HCT116 (cell line): Measurements from ENCODE around the gene SYNGAP1. TPM values are rescaled to one million over a fixed set of nuclear protein-coding genes. Genes with fewer than 3 reads are reported as not detected.

Experiments
- ATAC-seq: fragments of 200-7000 bp; cut with Tn5 transposase; 2 replicates; pipeline ENCODE4 v1.9.1; 2020; ENCODE audit warnings: mild to moderate bottlenecking, moderate library complexity
- BruUV-seq: library from RNA; stranded (reverse); fragments of 400-500 nt; replicated peaks from 2 replicates; lab custom pipeline; 2021; lab: Mats Ljungman, UMichigan
- CTCF ChIA-PET: fragments of 300-600 bp; sonication (Branson Sonifier 250); formaldehyde crosslinking; loops from one replicate; lab custom pipeline; 2021; ENCODE audit warnings: antibody characterized with exemption; lab: Charles Lee
- POLR2A ChIA-PET: fragments of 300-600, 350-600 bp; sonication (Branson Sonifier 250); formaldehyde crosslinking; loops from one replicate; lab custom pipeline; 2021; ENCODE audit warnings: antibody characterized with exemption; lab: Charles Lee
- RAD21 ChIA-PET, 2 experiments: fragments of 300-600 bp; sonication (Branson Sonifier 250); formaldehyde crosslinking; loops; one replicate each; lab custom pipeline; 2023; ENCODE audit warnings: low total read pairs in 2 of 2; ENCODE audit not compliant: uncharacterized antibody in 2 of 2, unreplicated experiment in 2 of 2, low non-redundant PET in 1 of 2; lab: Charles Lee
- DNase-seq: peaks from one replicate; pipeline ENCODE4 v3.0.0-alpha.2; 2010; ENCODE audit warnings: low read depth, low spot score
- H2AFZ ChIP-seq: fragments of 200-600 bp; shearing (Covaris generic), sonication (generic); 2 replicates; pipeline ENCODE4 v1.6.1; 2017; ENCODE audit warnings: low read depth, mixed run types, mixed read lengths, antibody characterized with exemption, low read length; ENCODE audit not compliant: poor library complexity, severe bottlenecking
- H3K27ac ChIP-seq: 2 replicates; pipeline ENCODE4 v1.5.1; 2012; ENCODE audit warnings: low read depth, low read length
- H3K27me3 ChIP-seq: fragments of 200-600 bp; sonication (generic); 2 replicates; pipeline ENCODE4 v1.6.1; 2016; ENCODE audit warnings: mixed run types, low read length, mixed read lengths; ENCODE audit not compliant: insufficient read depth
- H3K36me3 ChIP-seq, 2 experiments: fragments of 200-500 bp in 1 of 2; fragments of 200-600 bp in 1 of 2; sonication (Bioruptor generic) in 1 of 2; sonication (generic) in 1 of 2; 2 replicates each; pipeline versions ENCODE4 v1.5.1 to v1.6.1; 2014 to 2016; ENCODE audit warnings: low read length in 2 of 2, inconsistent platforms in 1 of 2, mixed read lengths in 1 of 2, mixed run types in 1 of 2; ENCODE audit not compliant: insufficient read depth in 2 of 2, control insufficient read depth in 1 of 2
- H3K4me1 ChIP-seq, 2 experiments: fragments of 200-600 bp in 1 of 2; sonication (generic) in 1 of 2; 2 replicates each; pipeline versions ENCODE4 v1.5.1 to v1.6.1; 2012 to 2017; ENCODE audit warnings: low read length in 2 of 2, inconsistent platforms in 1 of 2, mild to moderate bottlenecking in 1 of 2, mixed read lengths in 1 of 2, mixed run types in 1 of 2, moderate library complexity in 1 of 2; ENCODE audit not compliant: insufficient read depth in 2 of 2, control insufficient read depth in 1 of 2
- H3K4me2 ChIP-seq: fragments of 200-600 bp; sonication (generic); 2 replicates; pipeline ENCODE4 v1.6.1; 2017; ENCODE audit warnings: mixed run types, low read length, mixed read lengths
- H3K4me3 ChIP-seq, 2 experiments: fragments of 200-600 bp in 1 of 2; sonication (generic) in 1 of 2; replicated peaks in 1 of 2; 2 replicates each; pipeline ENCODE4 v1.5.1; 2011 to 2016; ENCODE audit warnings: low read length in 2 of 2, control low read depth in 1 of 2, low read depth in 1 of 2, mild to moderate bottlenecking in 1 of 2, mixed read lengths in 1 of 2, mixed run types in 1 of 2
- H3K79me2 ChIP-seq: fragments of 200-600 bp; sonication (generic); 2 replicates; pipeline ENCODE4 v1.6.1; 2017; ENCODE audit warnings: mild to moderate bottlenecking, mixed run types, low read length, moderate library complexity, mixed read lengths; ENCODE audit not compliant: insufficient read depth
- H3K9ac ChIP-seq: fragments of 200-600 bp; sonication (generic); 2 replicates; pipeline ENCODE4 v1.6.1; 2016; ENCODE audit warnings: low read length, mixed read lengths
- H3K9me2 ChIP-seq: fragments of 200-600 bp; sonication (generic), shearing (Covaris generic); 2 replicates; pipeline ENCODE4 v1.6.1; 2017; ENCODE audit warnings: mixed run types, mild to moderate bottlenecking, moderate library complexity; ENCODE audit not compliant: insufficient read depth
- H3K9me3 ChIP-seq, 2 experiments: fragments of 200-500 bp in 1 of 2; fragments of 200-600 bp in 1 of 2; sonication (Bioruptor generic) in 1 of 2; sonication (generic) in 1 of 2; 2 replicates each; pipeline ENCODE4 v1.6.1; 2014 to 2017; ENCODE audit warnings: low read length in 2 of 2, mixed read lengths in 2 of 2, inconsistent platforms in 1 of 2, low read depth in 1 of 2, mild to moderate bottlenecking in 1 of 2, mixed run types in 1 of 2, moderate library complexity in 1 of 2; ENCODE audit not compliant: control insufficient read depth in 1 of 2, insufficient read depth in 1 of 2
- H4K20me1 ChIP-seq: fragments of 200-600 bp; sonication (generic), shearing (Covaris generic); 2 replicates; pipeline ENCODE4 v1.6.1; 2017; ENCODE audit warnings: mixed run types, mild to moderate bottlenecking, moderate library complexity; ENCODE audit not compliant: insufficient read depth
- ATF3 ChIP-seq: IDR thresholded peaks from 2 replicates; pipeline ENCODE4 v1.6.1; 2012
- CBX3 ChIP-seq: IDR thresholded peaks from 2 replicates; pipeline ENCODE4 v1.6.1; 2012; ENCODE audit warnings: low read depth
- CTCF ChIP-seq, 3 experiments: fragments of 200-600 bp in 1 of 3; sonication (generic) in 1 of 3; IDR thresholded peaks in 2 of 3; conservative IDR thresholded peaks in 1 of 3; 2 replicates each; pipeline ENCODE4 v1.5.1; 2012 to 2017; ENCODE audit warnings: low read depth in 2 of 3, low read length in 2 of 3, antibody characterized with exemption in 1 of 3, borderline replicate concordance in 1 of 3, control low read depth in 1 of 3, mild to moderate bottlenecking in 1 of 3, mixed read lengths in 1 of 3, mixed run types in 1 of 3, moderate library complexity in 1 of 3; ENCODE audit not compliant: insufficient read depth in 1 of 3
- ELF1 ChIP-seq: IDR thresholded peaks from 2 replicates; pipeline ENCODE4 v1.6.1; 2012; ENCODE audit warnings: low read depth, borderline replicate concordance
- EZH2 ChIP-seq: fragments of 200-600 bp; sonication (generic); IDR thresholded peaks from 2 replicates; pipeline ENCODE4 v1.6.1; 2017; ENCODE audit warnings: antibody characterized with exemption, mixed run types
- FOSL1 ChIP-seq: IDR thresholded peaks from 2 replicates; pipeline ENCODE4 v1.6.1; 2012; ENCODE audit warnings: low read depth
- JUND ChIP-seq: IDR thresholded peaks from 2 replicates; pipeline ENCODE4 v1.6.1; 2012
- POLR2A ChIP-seq: IDR thresholded peaks from 2 replicates; pipeline ENCODE4 v1.7.0; 2011; ENCODE audit warnings: borderline replicate concordance; ENCODE audit not compliant: insufficient read depth, insufficient read length; ENCODE audit errors: extremely low read depth
- POLR2AphosphoS5 ChIP-seq: IDR thresholded peaks from 2 replicates; pipeline ENCODE4 v1.6.1; 2011; ENCODE audit warnings: mild to moderate bottlenecking, low read depth, low read length, moderate library complexity
- SIN3A ChIP-seq: IDR thresholded peaks from 2 replicates; pipeline ENCODE4 v1.6.1; 2012; ENCODE audit warnings: low read depth
- SRF ChIP-seq: IDR thresholded peaks from 2 replicates; pipeline ENCODE4 v1.6.1; 2012; ENCODE audit warnings: low read depth
- TCF7L2 ChIP-seq: IDR thresholded peaks from 2 replicates; pipeline ENCODE4 v1.7.0; 2011; ENCODE audit warnings: borderline replicate concordance, inconsistent platforms; ENCODE audit not compliant: insufficient read depth, insufficient read length; ENCODE audit errors: extremely low read depth
- YY1 ChIP-seq: IDR thresholded peaks from 2 replicates; pipeline ENCODE4 v1.6.1; 2011; ENCODE audit warnings: low read length, low read depth, moderate library complexity, mild to moderate bottlenecking; ENCODE audit not compliant: insufficient replicate concordance; ENCODE audit errors: extremely low read depth
- intact Hi-C: fragments of 100-400 bp; cut with micrococcal nuclease; formaldehyde crosslinking; loops from 2 replicates; pipeline ENCODE4 v1.10.0; 2022
- total RNA-seq: library from RNA; stranded (reverse); gene quantifications from one replicate; pipeline ENCODE4 v1.2.1, GENCODE V29; 2021; ENCODE audit not compliant: unreplicated experiment

Gene SYNGAP1
- total RNA-seq, 1 experiment from 2014 or later, result 11.5 TPM

- RAD21 ChIA-PET, result no interaction called here
- DNase-seq, result no peak
- intact Hi-C loops, result loop anchor here (5.0 kb wide), 1 partner anchor 130 kb away; the partner anchor contains the start of gene RGL2
Observed at GRCh38 chr6:33427585-33428223, 7.8 kb downstream of the SYNGAP1 start.

GRCh38 chr6:33428224-33428965, 8.5 kb downstream of the SYNGAP1 start:
- H3K79me2 ChIP-seq, result no peaks in the 10 kb centered on the region
- intact Hi-C loops, result loop anchor here (5.0 kb wide), 1 partner anchor 131 kb away; the partner anchor contains the start of gene RGL2
- no peak overlapping the region for H2AFZ ChIP-seq
- H3K27ac ChIP-seq, result peak overlapping the region; percentile 36; the same call in 1 of the 2 replicates
- peak overlapping the region; percentile 30 to 47 for H3K4me3 ChIP-seq
- no peaks in the 10 kb centered on the region for H3K9me3 ChIP-seq
- TF ChIP-seq YY1 (no peak), CTCF (IDR thresholded peaks at IDR 0.05 in 2 of 3, conservative IDR thresholded peaks at IDR 0.05 in 1 of 3; ENCODE audit: borderline replicate concordance in 1 of 3, insufficient read depth in 1 of 3, low read depth in 2 of 3, low read length in 2 of 3) (peak in 2 of 3 experiments; percentile 33 to 55; a peak in 3 of 6 replicates), ATF3 (no peak)
- H4K20me1 ChIP-seq, result no peaks in the 10 kb centered on the region
- BruUV-seq, result no TSS peak
- RAD21 ChIA-PET, result no interaction called here
- ATAC-seq (peak; percentile 20; the same call in 1 of the 2 replicates), DNase-seq (no peak)
- H3K27me3 ChIP-seq, result no peaks in the 10 kb centered on the region
- H3K9me2 ChIP-seq, result no peaks in the 10 kb centered on the region
- H3K36me3 ChIP-seq, result no peaks in the 10 kb centered on the region
- CTCF ChIA-PET, result interaction anchor here (1.0 kb wide), 1 partner anchor 26 kb away, joined by 3 read pairs; the partner anchor contains the start of gene ZBTB9
- H3K4me2 ChIP-seq, result peak overlapping the region; percentile 75
- POLR2A ChIA-PET, result interaction anchor here (0.8 kb wide), 1 partner anchor 10 kb away, joined by 3 read pairs; the partner anchor contains the start of gene CUTA
- peaks cover 31 to 81% of the 10 kb centered on the region in 2 experiments for H3K4me1 ChIP-seq
- H3K9ac ChIP-seq, result peak overlapping the region; percentile 42

More at GRCh38 chr6:33427585-33428223, 7.8 kb downstream of the SYNGAP1 start:
- Histone ChIP-seq H2AFZ (no peak overlapping the region), H3K9ac (peak overlapping the region; percentile 60), H3K4me3 (peak overlapping the region; percentile 52 to 61), H3K9me2 (no peaks in the 10 kb centered on the region), H4K20me1 (no peaks in the 10 kb centered on the region), H3K27ac (peak overlapping the region; percentile 46; the same call in 1 of the 2 replicates), H3K79me2 (no peaks in the 10 kb centered on the region), H3K4me2 (peak overlapping the region; percentile 90), H3K9me3 (no peaks in the 10 kb centered on the region), H3K27me3 (no peaks in the 10 kb centered on the region), H3K36me3 (no peaks in the 10 kb centered on the region), H3K4me1 (peaks cover 30 to 74% of the 10 kb centered on the region in 2 experiments)
- TF ChIP-seq JUND, result no peak
- no peak for TF ChIP-seq POLR2A
- TF ChIP-seq SRF, result no peak
- no peak for TF ChIP-seq ELF1
- TF ChIP-seq TCF7L2, result no peak
- TF ChIP-seq FOSL1, result no peak
- TF ChIP-seq CBX3, result no peak
- TF ChIP-seq SIN3A, result no peak
- TF ChIP-seq POLR2AphosphoS5, result no peak
- TF ChIP-seq EZH2, result no peak
- ChIA-PET CTCF (no interaction called here), POLR2A (no interaction called here)
- BruUV-seq, result no TSS peak
- peak; percentile 30; the same call in 1 of the 2 replicates for ATAC-seq
